GM18867 (cell line): ENCODE measurements around the gene UBQLN4.

Experiments
- ATAC-seq: cut with Tn5 transposase; IDR thresholded peaks from one replicate; pipeline ENCODE4 v1.9.1; 2021; ENCODE audit warnings: mild to moderate bottlenecking, moderate library complexity; ENCODE audit not compliant: unreplicated experiment

UBQLN4 gene

DNA sequence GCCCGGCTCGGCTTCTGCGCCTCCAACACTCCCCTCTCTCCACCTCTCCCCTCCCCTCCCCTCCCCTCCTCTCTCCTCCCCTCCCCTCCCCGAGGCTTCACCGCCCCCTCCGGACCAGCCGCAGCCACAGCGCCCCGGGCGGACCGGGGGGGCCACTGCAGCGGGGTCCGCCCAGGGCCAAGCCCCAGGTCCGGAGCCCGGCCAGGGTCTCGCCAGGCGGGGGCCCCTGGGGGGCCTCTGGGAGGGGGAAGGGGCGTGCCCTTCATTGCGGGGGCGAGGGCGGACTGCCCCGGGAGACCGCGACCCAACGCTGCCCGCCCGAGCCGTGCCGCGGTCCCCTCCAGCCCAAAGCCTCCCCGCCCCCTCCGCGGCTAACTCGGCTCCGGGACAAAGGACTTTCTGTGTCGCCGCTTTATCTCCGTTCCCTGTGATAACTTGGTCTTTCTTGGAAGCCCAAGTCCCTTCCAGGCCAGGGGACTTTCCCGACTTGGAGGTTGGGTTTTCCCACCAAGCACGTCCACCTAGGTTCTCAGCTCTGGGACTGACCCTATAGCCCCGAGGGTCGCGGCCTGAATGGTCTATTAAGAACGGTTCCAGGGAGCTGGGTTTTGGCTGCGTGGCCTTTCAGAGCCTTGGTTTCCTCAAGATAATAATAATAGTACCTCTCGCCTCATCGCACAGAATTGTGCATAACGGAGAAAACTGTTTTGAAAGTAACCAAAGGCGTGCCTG is at the start of gene UBQLN4:
Gene UBQLN4, minus strand, starts transcription at position 31 of the 732 bp plus-strand sequence. CDS start 97 bp downstream, outside the sequence.
- ATAC-seq: peak; percentile 49

- ATAC-seq: no peak
Measured at GRCh38 chr1:156102633-156103511, 49.3 kb upstream of the UBQLN4 start.

DNA sequence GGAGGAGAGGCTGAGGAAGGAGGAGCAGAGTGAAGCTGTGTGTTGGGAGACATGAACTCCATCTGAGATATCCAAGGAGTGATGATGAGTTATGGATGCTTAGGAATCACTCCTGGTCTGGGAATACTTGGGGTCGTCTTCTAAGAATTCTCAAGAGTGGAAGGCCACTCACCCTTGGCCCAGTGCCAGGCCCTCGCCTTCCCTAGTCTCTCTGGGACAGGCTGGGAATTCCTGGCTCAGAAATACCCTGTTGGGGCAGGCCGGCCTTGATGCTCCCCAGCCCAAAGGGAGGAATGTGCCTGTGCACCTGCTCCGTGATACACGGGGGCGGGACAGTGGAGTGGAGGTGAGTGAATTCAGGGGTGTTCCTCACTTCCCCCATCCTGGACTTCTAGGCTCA is 48.3 kb upstream of the UBQLN4 start:
- no peak for ATAC-seq

DNA sequence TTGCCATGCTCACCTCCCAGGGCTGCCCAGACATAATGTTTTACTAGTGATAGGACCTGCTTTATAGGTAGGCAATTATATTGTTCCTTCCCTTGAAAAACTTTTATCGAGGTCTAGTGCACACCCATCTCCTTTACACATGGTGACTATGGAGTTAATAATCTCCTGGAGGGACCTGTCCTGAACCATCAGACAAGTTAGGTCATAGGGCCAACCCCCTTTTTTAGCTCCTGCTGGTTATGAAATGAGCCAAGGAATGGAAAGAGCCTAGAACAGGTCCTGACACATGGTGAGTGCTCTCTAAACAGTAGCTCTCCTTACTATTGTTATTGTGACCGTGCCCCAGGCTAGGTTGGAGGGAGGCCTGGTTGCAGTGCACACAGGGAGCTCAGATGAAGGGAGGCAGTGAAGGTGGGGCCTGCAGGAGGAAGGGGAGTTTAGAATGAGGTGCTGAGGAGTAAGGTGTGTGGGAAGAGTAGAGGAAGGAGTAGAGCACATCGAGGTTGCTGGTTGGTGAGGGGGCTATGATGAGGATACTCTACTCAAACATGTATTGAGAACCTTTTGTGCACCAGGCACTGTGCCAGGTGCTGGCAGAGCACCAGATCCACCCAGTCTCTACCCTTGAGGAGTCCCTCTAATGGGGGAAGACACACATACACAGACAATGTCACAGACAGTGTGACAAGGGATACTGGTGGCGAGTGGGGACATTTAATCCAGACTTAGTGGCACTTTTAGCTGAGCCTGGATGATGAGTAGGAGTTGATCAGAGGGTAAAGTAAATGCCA is 46.8 kb upstream of the UBQLN4 start:
- ATAC-seq: no peak

- no peak for ATAC-seq
Measured at GRCh38 chr1:156099282-156099681, 45.7 kb upstream of the UBQLN4 start.

DNA sequence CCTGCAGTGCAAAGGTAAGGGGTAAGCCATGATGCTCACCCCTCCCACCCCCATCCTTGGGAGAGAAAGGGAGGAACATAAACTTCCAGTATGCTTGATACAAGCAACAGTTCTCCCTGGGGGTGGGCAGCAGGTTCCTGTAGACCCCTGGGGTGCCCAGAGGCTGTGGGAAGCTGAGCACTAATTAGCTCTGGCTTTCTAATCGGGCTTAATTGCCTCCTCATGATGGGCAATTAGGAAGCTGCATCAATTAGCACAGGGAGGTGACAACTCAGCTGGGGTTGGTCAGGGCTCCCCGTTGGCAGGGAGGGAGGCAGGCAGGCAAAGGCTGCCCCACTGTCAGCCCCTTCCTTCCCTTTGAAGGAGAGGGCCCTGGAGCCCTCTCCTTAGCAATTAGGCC is 45.2 kb upstream of the UBQLN4 start:
- ATAC-seq: no peak

DNA sequence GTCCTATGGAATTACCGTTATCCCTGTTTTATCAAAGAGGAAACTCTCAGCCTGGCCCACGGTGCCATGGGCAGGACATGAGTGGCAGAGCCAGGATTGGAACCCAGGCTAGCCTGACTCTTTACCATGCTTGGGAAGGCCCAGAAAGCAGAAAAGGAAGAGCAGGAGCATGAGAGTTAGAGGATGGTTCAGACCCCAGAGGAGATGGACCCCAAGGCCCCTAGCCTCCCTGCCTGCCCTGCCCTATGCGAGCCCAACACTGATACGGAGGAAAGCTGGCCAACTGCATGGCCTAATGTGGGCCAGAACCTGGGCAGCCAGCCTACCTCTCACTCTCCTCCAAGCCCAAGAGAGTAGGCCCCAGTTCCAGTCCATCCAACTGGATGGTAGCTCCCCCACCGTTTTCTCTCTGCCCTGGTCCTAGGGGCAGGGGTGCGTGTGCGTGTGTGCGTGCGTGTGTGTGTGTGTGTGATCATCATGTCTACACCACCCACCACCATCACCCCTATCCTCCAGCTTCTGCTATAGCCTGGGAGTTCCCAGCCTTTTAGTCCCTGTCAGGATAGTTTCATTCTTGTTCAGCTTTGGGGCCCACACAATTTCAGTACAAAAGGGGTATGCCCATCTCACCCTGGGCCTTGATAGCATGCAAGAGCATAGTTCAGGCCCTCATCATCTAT is 44.0 kb upstream of the UBQLN4 start:
- no peak for ATAC-seq

- ATAC-seq: peak; percentile 66
Measured at GRCh38 chr1:156096640-156097391, 43.2 kb upstream of the UBQLN4 start.

DNA sequence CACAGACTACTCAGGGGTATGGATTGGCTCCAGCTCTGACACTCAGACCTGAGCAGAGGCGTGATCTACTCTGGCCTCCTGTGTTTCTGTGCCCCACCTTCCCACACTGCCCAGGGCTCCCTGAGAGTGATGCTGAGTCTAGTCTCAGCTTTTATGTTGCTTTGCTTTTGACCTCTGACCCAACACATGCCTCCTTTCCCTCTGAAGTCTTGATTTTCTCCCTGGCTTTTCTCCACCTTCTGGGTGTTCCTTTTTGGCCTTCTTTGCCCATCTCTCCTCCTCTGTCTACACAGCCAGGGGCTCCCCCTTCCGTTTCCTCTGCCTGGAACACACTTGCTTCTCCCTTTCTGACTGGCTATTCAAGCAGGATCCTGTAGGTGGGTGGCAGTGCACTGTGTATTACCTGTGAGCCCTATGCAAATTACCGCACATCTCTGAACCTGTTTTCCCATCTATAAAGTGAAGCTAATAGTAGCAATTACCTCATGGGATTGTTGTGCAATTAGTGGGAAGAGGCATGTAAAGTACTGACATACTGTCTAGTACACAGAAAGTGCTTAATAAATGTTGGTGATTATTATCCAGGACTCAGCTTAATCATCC is 42.4 kb upstream of the UBQLN4 start:
- ATAC-seq: no peak

- ATAC-seq: no peak
Measured at GRCh38 chr1:156091610-156092009, 38.0 kb upstream of the UBQLN4 start.

DNA sequence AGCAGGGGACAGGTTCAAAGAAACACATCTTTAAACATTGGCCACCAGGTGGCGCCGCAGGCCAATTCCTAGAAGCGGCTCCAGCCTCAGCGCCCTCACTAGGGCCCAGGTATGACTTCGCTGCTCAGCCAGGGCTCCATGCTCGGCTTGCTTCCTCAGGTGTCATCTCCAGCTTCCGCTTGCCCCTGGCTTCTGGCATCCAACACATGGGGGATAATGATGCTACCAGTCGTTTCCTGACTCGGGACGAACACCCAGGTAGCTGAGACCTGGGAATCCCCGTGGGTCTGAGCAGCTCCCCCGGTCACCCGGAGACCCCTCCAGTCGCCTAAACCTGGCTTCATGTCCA is 37.2 kb upstream of the UBQLN4 start:
- no peak for ATAC-seq

GRCh38 chr1:156090138-156090839 is 36.7 kb upstream of the UBQLN4 start:
- no peak for ATAC-seq

GRCh38 chr1:156089704-156090103 is 36.1 kb upstream of the UBQLN4 start:
- ATAC-seq: no peak

GRCh38 chr1:156086256-156086662 is 32.7 kb upstream of the UBQLN4 start:
- no peak for ATAC-seq

DNA sequence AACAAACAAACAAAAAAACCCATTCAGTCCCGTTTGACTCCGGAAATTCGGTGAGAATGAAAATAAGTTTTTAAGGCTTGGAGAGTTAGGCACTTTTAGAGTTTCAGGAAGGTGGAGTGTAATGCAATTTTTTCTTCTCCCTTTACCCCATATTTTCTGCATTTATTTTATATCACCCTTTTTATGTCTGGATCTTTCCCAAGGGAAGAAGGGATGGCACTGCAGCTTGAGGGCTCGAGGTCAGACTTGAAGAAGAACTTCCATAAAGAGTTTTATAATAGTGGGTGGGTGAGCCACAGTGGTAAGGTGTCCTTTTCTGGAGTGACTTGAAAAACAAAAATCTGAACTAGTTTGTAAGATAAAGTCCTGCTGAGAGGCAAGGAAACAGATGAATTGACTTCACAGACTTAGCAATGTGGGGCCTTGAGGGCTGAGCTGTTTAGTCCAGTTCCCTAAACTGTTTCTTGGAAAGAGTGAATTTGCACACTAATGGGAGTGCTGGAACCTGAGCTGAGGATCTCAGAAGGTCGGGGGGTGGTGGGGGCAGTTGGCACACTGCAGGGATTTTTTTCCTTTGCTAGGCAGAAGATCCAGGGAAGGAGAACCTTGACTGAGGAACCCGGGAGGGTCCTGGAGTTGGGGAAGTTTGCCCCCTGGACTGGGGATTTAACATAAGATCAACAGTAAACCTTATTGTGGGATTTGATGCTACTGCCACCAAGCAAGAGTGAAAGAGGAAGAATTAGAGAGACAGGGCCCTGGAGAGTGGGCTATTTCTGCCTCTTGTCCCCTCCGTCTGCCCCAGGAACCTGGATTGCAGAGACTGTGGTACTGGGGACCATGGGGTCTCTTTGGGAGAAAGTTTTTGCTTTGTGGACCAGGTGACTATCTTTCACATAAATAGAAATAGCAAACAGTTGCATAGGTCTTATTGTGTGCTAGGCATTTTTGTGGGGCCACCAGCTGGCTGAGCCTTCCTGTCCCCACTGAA is 30.5 kb upstream of the UBQLN4 start:
- no peak for ATAC-seq

DNA sequence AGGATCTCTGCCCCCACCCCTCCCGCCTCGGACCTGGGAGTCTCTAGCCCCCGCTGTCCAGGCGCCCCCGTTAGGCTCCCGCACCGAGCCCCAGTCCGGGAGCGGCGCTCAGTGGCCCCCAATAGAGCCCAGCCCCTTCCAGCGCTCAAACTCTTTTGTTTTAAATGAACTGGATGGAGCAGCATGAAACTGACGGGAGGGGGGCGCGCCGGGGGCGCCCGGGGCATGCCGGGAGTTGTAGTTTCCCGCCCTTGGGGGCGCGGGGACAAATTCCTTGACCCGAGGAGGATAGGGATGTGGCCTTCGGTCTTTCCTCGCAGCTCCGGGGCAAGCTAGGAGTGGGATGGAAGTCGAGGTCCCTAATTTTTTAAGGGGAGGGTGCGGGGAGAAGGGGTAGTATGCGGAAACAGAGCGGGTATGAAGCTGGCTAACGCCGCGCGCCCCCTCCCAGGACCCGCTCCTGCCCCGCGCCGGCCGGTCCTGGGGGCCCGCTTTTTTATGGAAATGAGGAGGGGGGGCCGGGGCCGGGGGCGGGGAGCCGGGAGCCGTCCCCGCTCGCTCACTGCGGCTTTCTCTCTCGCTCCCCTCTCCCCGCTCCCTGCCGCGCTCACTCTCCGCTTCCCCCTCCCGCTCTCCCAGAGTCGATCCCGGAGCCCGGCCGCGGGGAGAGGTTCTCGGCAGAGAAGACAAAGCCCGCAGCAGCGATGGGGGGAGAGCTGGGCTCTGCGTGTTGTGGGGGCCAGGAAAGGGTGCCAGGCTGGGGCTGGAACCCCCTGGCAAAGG is 28.9 kb upstream of the UBQLN4 start, which contains the start of gene MEX3A:
Gene MEX3A, minus strand, starts transcription at position 157 of the 783 bp plus-strand sequence. CDS start 467 bp downstream, outside the sequence.
- peak; percentile 55 for ATAC-seq

DNA sequence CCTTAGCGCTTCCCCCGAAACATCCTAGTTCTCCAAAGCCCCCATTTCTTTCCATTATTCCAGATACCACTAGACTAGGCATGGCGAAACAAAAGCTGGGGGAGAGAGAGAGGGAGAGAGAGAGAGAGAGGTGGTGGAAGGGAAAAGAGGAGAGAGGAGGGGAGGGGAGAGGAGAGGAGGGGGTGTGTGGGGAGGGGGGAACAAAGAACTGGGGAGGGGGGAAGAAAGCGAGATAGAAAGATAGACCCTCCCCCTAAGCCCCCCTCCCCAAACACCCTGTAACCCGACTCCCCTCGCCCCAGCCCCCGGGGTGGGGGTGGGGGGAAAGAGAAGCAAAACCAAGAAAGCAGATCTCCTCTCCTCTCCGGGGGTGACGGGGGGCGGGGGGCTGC is 28.3 kb upstream of the UBQLN4 start:
- ATAC-seq: no peak
